BJ (cell line): Measurements from ENCODE around the gene C14orf119. TPM values are rescaled to one million over a fixed set of nuclear protein-coding genes. Genes with fewer than 3 reads are reported as not detected.

ENCODE experiments used
- CTCF ChIA-PET: fragments of 350-600 bp; formaldehyde crosslinking; extraction: SDS; loops from one replicate; lab custom pipeline; 2021; ENCODE audit warnings: antibody characterized with exemption, inconsistent platforms; lab: Yijun Ruan, JAX
- POLR2A ChIA-PET: fragments of 300-600 bp; sonication (Branson Sonifier 250); formaldehyde crosslinking; extraction: SDS; loops from one replicate; lab custom pipeline; 2021; ENCODE audit warnings: antibody characterized with exemption; lab: Charles Lee
- DNase-seq: peaks from one replicate; pipeline ENCODE4 v3.0.0-alpha.2; 2011; ENCODE audit warnings: low read depth
- H3K27me3 ChIP-seq: 2 replicates; pipeline ENCODE4 v1.6.0; 2011; ENCODE audit warnings: low read length; ENCODE audit not compliant: control insufficient read depth, insufficient read depth
- H3K36me3 ChIP-seq: 2 replicates; pipeline ENCODE4 v1.5.1; 2011; ENCODE audit warnings: low read length; ENCODE audit not compliant: control insufficient read depth, insufficient read depth
- H3K4me3 ChIP-seq: 2 replicates; pipeline ENCODE4 v1.5.1; 2011; ENCODE audit warnings: low read depth, mild to moderate bottlenecking, control low read depth, low read length
- polyA plus RNA-seq: library from polyadenylated mRNA; depleted of rRNA; stranded (reverse); fragments of >200 nt; gene quantifications from 2 replicates; pipeline ENCODE4 v1.2.3, GENCODE V29; 2011
- TF ChIP-seq, protein P1 (sequence below): IDR thresholded peaks from 2 replicates; pipeline ENCODE4 v1.5.1; 2011; ENCODE audit warnings: low read depth, mild to moderate bottlenecking, control low read depth, inconsistent platforms, low read length, moderate library complexity; ENCODE audit not compliant: insufficient read depth

C14orf119 gene
- polyA plus RNA-seq, 1 experiment, result 104 TPM

- no peak for DNase-seq
- ChIA-PET CTCF (interaction anchor here (1.0 to 24.8 kb wide), 13 partner anchors 9 to 181 kb away, joined by 4 to 815 read pairs (median 15); partner anchors contain the start of genes AJUBA and SLC7A8), POLR2A (no interaction called here)
Observed at GRCh38 chr14:23119363-23120327, 24.3 kb downstream of the C14orf119 start.

DNA sequence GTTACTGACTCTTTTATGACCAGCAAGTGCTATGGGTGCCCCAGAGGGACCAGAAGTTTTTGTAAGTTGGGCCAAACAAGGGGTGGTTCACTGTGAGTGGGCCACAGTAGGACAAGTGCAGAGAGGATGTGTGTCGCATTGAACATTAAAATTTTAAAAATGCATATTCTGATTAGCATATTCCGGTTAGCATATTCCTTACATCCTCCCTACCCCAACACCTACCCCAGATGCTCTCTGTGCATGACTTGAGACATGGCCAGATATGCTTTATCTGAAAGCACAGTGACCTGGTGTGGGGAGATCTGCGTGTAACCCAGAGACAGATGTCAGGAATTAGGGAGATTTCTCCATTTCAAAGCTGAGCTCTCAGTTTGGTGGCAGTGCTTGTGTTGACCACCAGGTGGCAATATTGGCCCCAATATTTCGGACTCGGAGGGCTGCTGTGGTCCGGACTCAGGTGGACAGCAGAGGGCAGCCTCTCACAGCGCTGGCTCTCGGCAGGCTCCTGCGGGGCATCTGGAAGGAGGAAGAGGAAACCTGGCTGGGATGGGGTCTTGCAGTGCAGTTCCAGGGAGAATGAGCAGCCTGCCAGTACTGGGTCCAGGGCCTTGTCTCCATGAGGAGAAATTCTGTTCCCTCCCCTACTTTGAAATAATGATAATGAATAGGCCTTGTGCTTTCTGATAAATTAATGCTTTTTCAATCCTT is 25.4 kb downstream of the C14orf119 start:
- no peak for DNase-seq
- Histone ChIP-seq H3K36me3 (no peaks in the 10 kb centered on the region), H3K27me3 (no peaks in the 10 kb centered on the region), H3K4me3 (no peak overlapping the region)
- CTCF ChIA-PET, result interaction anchor here (0.6 to 24.8 kb wide), 32 partner anchors 8 to 200 kb away, joined by 3 to 815 read pairs (median 7); partner anchors contain the start of genes ACIN1, AJUBA, C14orf119 and PABPN1
- POLR2A ChIA-PET, result no interaction called here
- TF ChIP-seq, protein P1, sequence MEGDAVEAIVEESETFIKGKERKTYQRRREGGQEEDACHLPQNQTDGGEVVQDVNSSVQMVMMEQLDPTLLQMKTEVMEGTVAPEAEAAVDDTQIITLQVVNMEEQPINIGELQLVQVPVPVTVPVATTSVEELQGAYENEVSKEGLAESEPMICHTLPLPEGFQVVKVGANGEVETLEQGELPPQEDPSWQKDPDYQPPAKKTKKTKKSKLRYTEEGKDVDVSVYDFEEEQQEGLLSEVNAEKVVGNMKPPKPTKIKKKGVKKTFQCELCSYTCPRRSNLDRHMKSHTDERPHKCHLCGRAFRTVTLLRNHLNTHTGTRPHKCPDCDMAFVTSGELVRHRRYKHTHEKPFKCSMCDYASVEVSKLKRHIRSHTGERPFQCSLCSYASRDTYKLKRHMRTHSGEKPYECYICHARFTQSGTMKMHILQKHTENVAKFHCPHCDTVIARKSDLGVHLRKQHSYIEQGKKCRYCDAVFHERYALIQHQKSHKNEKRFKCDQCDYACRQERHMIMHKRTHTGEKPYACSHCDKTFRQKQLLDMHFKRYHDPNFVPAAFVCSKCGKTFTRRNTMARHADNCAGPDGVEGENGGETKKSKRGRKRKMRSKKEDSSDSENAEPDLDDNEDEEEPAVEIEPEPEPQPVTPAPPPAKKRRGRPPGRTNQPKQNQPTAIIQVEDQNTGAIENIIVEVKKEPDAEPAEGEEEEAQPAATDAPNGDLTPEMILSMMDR, result peak; percentile 100

More at GRCh38 chr14:23119363-23120327, 24.3 kb downstream of the C14orf119 start:
- Histone ChIP-seq H3K27me3 (no peaks in the 10 kb centered on the region), H3K4me3 (no peak overlapping the region), H3K36me3 (no peaks in the 10 kb centered on the region)
- TF ChIP-seq, protein P1, result no peak

- ChIA-PET POLR2A (no interaction called here), CTCF (interaction anchor here (0.8 to 24.8 kb wide), 26 partner anchors 9 to 175 kb away, joined by 3 to 815 read pairs (median 11); partner anchors contain the start of genes ACIN1, C14orf119 and SLC7A8)
- Histone ChIP-seq H3K4me3 (no peak overlapping the region), H3K27me3 (no peaks in the 10 kb centered on the region), H3K36me3 (no peaks in the 10 kb centered on the region)
- no peak for DNase-seq
- TF ChIP-seq, protein P1, result no peak
Observed at GRCh38 chr14:23121361-23121771, 26.1 kb downstream of the C14orf119 start.

DNA sequence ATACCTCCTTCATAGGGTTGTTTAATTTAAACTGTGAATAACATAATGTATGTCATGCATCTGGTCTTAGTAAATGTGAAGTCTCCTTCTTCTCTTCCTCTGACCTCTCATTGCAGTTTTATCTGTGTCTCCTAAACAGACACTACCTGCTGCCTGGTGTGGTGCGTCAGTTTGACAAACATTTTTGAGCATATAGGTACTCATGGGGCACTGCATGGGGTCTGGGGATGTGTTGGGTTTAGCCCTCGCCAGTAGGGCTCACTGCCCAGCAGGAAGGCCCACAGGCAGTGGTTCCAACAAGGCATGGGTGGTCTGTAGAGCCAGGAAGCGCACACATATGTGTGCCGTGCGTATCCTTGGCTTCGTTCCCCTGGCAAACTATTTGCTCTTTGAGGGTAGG is 26.8 kb downstream of the C14orf119 start:
- H3K4me3 ChIP-seq, result no peak overlapping the region
- H3K27me3 ChIP-seq, result no peaks in the 10 kb centered on the region
- DNase-seq, result no peak
- ChIA-PET POLR2A (no interaction called here), CTCF (interaction anchor here (0.8 to 24.8 kb wide), 15 partner anchors 8 to 77 kb away, joined by 3 to 815 read pairs (median 17); partner anchors contain the start of gene SLC7A8)
- no peaks in the 10 kb centered on the region for H3K36me3 ChIP-seq
- TF ChIP-seq, protein P1, result no peak
